Ovary (tissue), 9 donors: ENCODE data around the gene STAG3. TPM values are rescaled to one million over a fixed set of nuclear protein-coding genes. Genes with fewer than 3 reads are reported as not detected.
"Not testable (repeated sequence)": the region's sequence is repeated elsewhere in the genome, so short reads cannot be mapped to it uniquely, and the experiment has no call there.

Experiments
- DNase-seq, 5 donors: peaks; one replicate each; pipeline ENCODE4 v3.0.0-alpha.2; 2019 to 2020
- H3K27ac ChIP-seq, 2 donors: fragments of 200-600 bp; one replicate each; pipeline versions ENCODE4 v1.5.1 to v1.8.0; 2019 to 2022
- H3K27me3 ChIP-seq: fragments of 200-600 bp; one replicate; pipeline ENCODE4 v1.8.0; 2022
- H3K36me3 ChIP-seq: fragments of 200-600 bp; sonication (generic); one replicate; pipeline ENCODE4 v1.5.1; 2019
- H3K4me1 ChIP-seq: one replicate; pipeline ENCODE4 v1.8.1; 2013; ENCODE audit warnings: mild to moderate bottlenecking, moderate library complexity; ENCODE audit not compliant: insufficient read depth
- H3K4me3 ChIP-seq: fragments of 200-600 bp; sonication (generic); one replicate; pipeline ENCODE4 v1.5.1; 2017
- H3K9me3 ChIP-seq, 2 donors: fragments of 200-600 bp in 1 of 2; sonication (generic) in 1 of 2; one replicate each; pipeline versions ENCODE4 v1.5.1 to v1.8.1; 2013 to 2019; ENCODE audit warnings: mild to moderate bottlenecking in 1 of 2, moderate library complexity in 1 of 2
- CTCF ChIP-seq, 3 donors: fragments of 450-650 bp in 2 of 3; fragments of 200-600 bp in 1 of 3; IDR thresholded peaks; one replicate each; pipeline versions ENCODE4 v1.5.1 to v1.8.0; 2016 to 2022; ENCODE audit warnings: antibody characterized with exemption in 3 of 3, mild to moderate bottlenecking in 1 of 3
- EP300 ChIP-seq: sonication (generic); formaldehyde crosslinking; IDR thresholded peaks from one replicate; pipeline ENCODE4 v1.6.1; 2017; ENCODE audit warnings: antibody characterized with exemption
- POLR2A ChIP-seq: fragments of 450-650 bp; IDR thresholded peaks from one replicate; pipeline ENCODE4 v1.6.1; 2017; ENCODE audit warnings: antibody characterized with exemption, mild to moderate bottlenecking, moderate library complexity
- WGBS, 3 donors: extraction: QIAGEN DNeasy Blood & Tissue Kit in 1 of 3; methylation state at CpG; one replicate each; pipeline versions ENCODE4 v1.1.5 to v1.1.7; 2013 to 2017; 5-methylcytosine and 5-hydroxymethylcytosine counted together
- intact Hi-C, 4 donors: fragments of 100-400 bp; cut with DNase I; formaldehyde crosslinking; loops; one replicate each; pipeline versions ENCODE4 v1.11.0 to v1.15.1; 2022 to 2023
- microRNA-seq, 3 donors: library from miRNA; unstranded; fragments of <30 nt; microRNA quantifications; one replicate each; pipeline versions ENCODE4 to v1.2.0, GENCODE V29; 2019 to 2020
- polyA plus RNA-seq, 2 donors: library from polyadenylated mRNA; stranded (reverse); fragments of 200-250 nt in 1 of 2; fragments of 350-450 nt in 1 of 2; fragmentation: Illumina TruSeq in 1 of 2; extraction: RNeasy Lipid Tissue Mini Kit (QIAGEN cat#74804) in 1 of 2; gene quantifications; one replicate each; pipeline ENCODE4 v1.2.3, GENCODE V29; 2013 to 2014
- total RNA-seq, 7 donors: library from RNA; depleted of rRNA in 2 of 7; stranded (reverse); fragments of >200 nt in 2 of 7; fragmentation: NEBNext Ultra II Directional in 3 of 7; extraction: Animal tissue kit (Norgen Biotek cat#: 25700) in 3 of 7; gene quantifications; one replicate each; pipeline versions ENCODE4 v1.1.0 to v1.2.4, GENCODE V29; 2016 to 2023
- donor health status: DM: no; HTN: no; CAD: no; lungs with moderate emphysema.
- donor health status: DM: no; HTN: no; CAD: no.
- donor health status: Bipolar disorder and iron deficiency.
- donor health status: DM: yes; HTN: yes; CAD: no.
- donor health status: DM: no; HTN: no; CAD: no.
- donor health status: DM: yes; HTN: yes; CAD: no.

The STAG3 gene
- total and polyA plus RNA-seq, 9 donors = 0.66 to 3.2 (median 1.9) TPM

- Histone ChIP-seq H3K36me3 (no peaks in the 10 kb centered on the region), H3K27me3 (no peaks in the 10 kb centered on the region), H3K4me1 (no peaks in the 10 kb centered on the region), H3K9me3 (no peaks in the 10 kb centered on the region), H3K4me3 (no peak overlapping the region), H3K27ac (no peak overlapping the region)
- 93 to 97% (median 94%) methylated on average over 7 of the region's 7 CpGs for WGBS, 3 donors
- DNase-seq = no peak
- intact Hi-C loops = no loop called here
- TF ChIP-seq EP300 (no peak), CTCF (IDR thresholded peaks at IDR 0.05) (no peak), POLR2A (no peak)
Observed at GRCh38 chr7:100257017-100257416, 79.3 kb downstream of the STAG3 start.

GRCh38 chr7:100259984-100260383, 82.3 kb downstream of the STAG3 start:
- H3K27ac ChIP-seq, intact Hi-C loops, H3K36me3 ChIP-seq, H3K4me1 ChIP-seq, DNase-seq, H3K27me3 ChIP-seq, H3K9me3 ChIP-seq, H3K4me3 ChIP-seq: not testable (repeated sequence)
- 72 to 80% (median 74%) methylated on average over 8 of the region's 8 CpGs for WGBS, 3 donors

GRCh38 chr7:100262896-100263295, 85.2 kb downstream of the STAG3 start:
- H3K27me3 ChIP-seq, H3K36me3 ChIP-seq, H3K4me3 ChIP-seq, DNase-seq, H3K27ac ChIP-seq, H3K9me3 ChIP-seq, intact Hi-C loops, H3K4me1 ChIP-seq: not testable (repeated sequence)
- 94 to 96% (median 95%) methylated on average over 4 of the region's 4 CpGs for WGBS, 3 donors

Small RNA genes lying within 50 kb of the gene (microRNA-seq; reads per million reads assigned to microRNA genes)
- gene MIR4658 = 0 reads per million in 3 donors

Other genes with a start within 250 kb of the STAG3 start
- gene GJC3, start 248.3 kb upstream of the STAG3 start, total RNA-seq = 1 to 10 TPM in 1 of 7 donors, under 1 TPM in 3, not detected in 3; 0.18 to 1.3 (median 0.29) TPM
- gene GJC3, start 248.3 kb upstream of the STAG3 start, polyA plus RNA-seq = under 1 TPM; 0.42 to 0.45 TPM
- 10 to 100 TPM in 1 of 7 donors, 1 to 10 TPM in 3, under 1 TPM in 3; 0.34 to 21.3 (median 2.3) TPM for gene AZGP1, start 201.9 kb upstream of the STAG3 start, total RNA-seq
- 1 to 10 TPM; 1.3 to 5.4 TPM for gene AZGP1, start 201.9 kb upstream of the STAG3 start, polyA plus RNA-seq
- gene ZKSCAN1, start 162.3 kb upstream of the STAG3 start, total RNA-seq = 10 to 100 TPM; 28.8 to 90.7 (median 73.9) TPM
- 10 to 100 TPM; 14.2 to 29.4 TPM for gene ZKSCAN1, start 162.3 kb upstream of the STAG3 start, polyA plus RNA-seq
- gene ZSCAN21, start 128.1 kb upstream of the STAG3 start, total RNA-seq = 10 to 100 TPM in 6 of 7 donors, 1 to 10 TPM in 1; 9.2 to 16.2 (median 13.5) TPM
- 10 to 100 TPM in 1 of 2 donors, 1 to 10 TPM in 1; 9.2 to 11.8 TPM for gene ZSCAN21, start 128.1 kb upstream of the STAG3 start, polyA plus RNA-seq
- gene ZNF3, start 96.2 kb upstream of the STAG3 start, total RNA-seq = 10 to 100 TPM; 21.9 to 45.0 (median 38.4) TPM
- gene ZNF3, start 96.2 kb upstream of the STAG3 start, polyA plus RNA-seq = 10 to 100 TPM; 28.0 to 41.3 TPM
- 100 to 1,000 TPM in 2 of 7 donors, 10 to 100 TPM in 5; 33.6 to 110 (median 98.2) TPM for gene COPS6, start 88.9 kb upstream of the STAG3 start, total RNA-seq
- 100 to 1,000 TPM in 1 of 2 donors, 10 to 100 TPM in 1; 97.4 to 145 TPM for gene COPS6, start 88.9 kb upstream of the STAG3 start, polyA plus RNA-seq
- 10 to 100 TPM; 24.4 to 57.6 (median 37.9) TPM for gene MCM7, start 76.5 kb upstream of the STAG3 start, total RNA-seq
- gene MCM7, start 76.5 kb upstream of the STAG3 start, polyA plus RNA-seq = 10 to 100 TPM; 45.1 to 79.7 TPM
- 10 to 100 TPM; 10.9 to 20.3 (median 14.2) TPM for gene AP4M1, start 76.3 kb upstream of the STAG3 start, total RNA-seq
- gene AP4M1, start 76.3 kb upstream of the STAG3 start, polyA plus RNA-seq = 10 to 100 TPM; 13.8 to 19.0 TPM
- gene TAF6, start 58.6 kb upstream of the STAG3 start, total RNA-seq = 10 to 100 TPM; 35.9 to 66.1 (median 57.5) TPM
- gene TAF6, start 58.6 kb upstream of the STAG3 start, polyA plus RNA-seq = 10 to 100 TPM; 43.1 to 52.1 TPM
- gene CNPY4, start 58.3 kb upstream of the STAG3 start, total RNA-seq = 10 to 100 TPM; 11.7 to 28.7 (median 22.0) TPM
- 10 to 100 TPM; 33.9 to 42.8 TPM for gene CNPY4, start 58.3 kb upstream of the STAG3 start, polyA plus RNA-seq
- gene MBLAC1, start 51.0 kb upstream of the STAG3 start, total RNA-seq = 1 to 10 TPM; 3.4 to 6.7 (median 4.5) TPM
- 1 to 10 TPM in 1 of 2 donors, under 1 TPM in 1; 0.28 to 3.4 TPM for gene MBLAC1, start 51.0 kb upstream of the STAG3 start, polyA plus RNA-seq
- 100 to 1,000 TPM; 101 to 245 (median 108) TPM for gene LAMTOR4, start 29.0 kb upstream of the STAG3 start, total RNA-seq
- gene LAMTOR4, start 29.0 kb upstream of the STAG3 start, polyA plus RNA-seq = 100 to 1,000 TPM in 1 of 2 donors, 10 to 100 TPM in 1; 10.3 to 246 TPM
- gene TRAPPC14, start 19.2 kb upstream of the STAG3 start, total RNA-seq = 10 to 100 TPM in 5 of 7 donors, 1 to 10 TPM in 2; 6.2 to 27.2 (median 14.8) TPM
- gene TRAPPC14, start 19.2 kb upstream of the STAG3 start, polyA plus RNA-seq = 1 to 10 TPM; 2.8 to 9.1 TPM
- gene GAL3ST4, start 9.3 kb upstream of the STAG3 start, total RNA-seq = 10 to 100 TPM in 2 of 7 donors, 1 to 10 TPM in 5; 3.1 to 16.3 (median 7.4) TPM
- 10 to 100 TPM in 1 of 2 donors, 1 to 10 TPM in 1; 4.3 to 10.6 TPM for gene GAL3ST4, start 9.3 kb upstream of the STAG3 start, polyA plus RNA-seq
- 1 to 10 TPM; 2.0 to 5.6 (median 3.1) TPM for gene GPC2, start 537 bp upstream of the STAG3 start, total RNA-seq
- 1 to 10 TPM in 1 of 2 donors, under 1 TPM in 1; 0.25 to 2.9 TPM for gene GPC2, start 537 bp upstream of the STAG3 start, polyA plus RNA-seq
- 1 to 10 TPM in 1 of 7 donors, under 1 TPM in 4, not detected in 2; 0.25 to 1.7 (median 0.48) TPM for gene PVRIG, start 42.0 kb downstream of the STAG3 start, total RNA-seq
- gene PVRIG, start 42.0 kb downstream of the STAG3 start, polyA plus RNA-seq = under 1 TPM; 0.12 to 0.21 TPM
- not detected for gene SPDYE3, start 129.8 kb downstream of the STAG3 start, total RNA-seq
- under 1 TPM in 1 of 2 donors, not detected in 1; 0.12 TPM for gene SPDYE3, start 129.8 kb downstream of the STAG3 start, polyA plus RNA-seq
- 10 to 100 TPM; 29.0 to 55.9 (median 41.1) TPM for gene PILRB, start 180.2 kb downstream of the STAG3 start, total RNA-seq
- 10 to 100 TPM; 17.2 to 50.2 TPM for gene PILRB, start 180.2 kb downstream of the STAG3 start, polyA plus RNA-seq
- gene PILRA, start 195.6 kb downstream of the STAG3 start, total RNA-seq = 10 to 100 TPM in 1 of 7 donors, 1 to 10 TPM in 6; 1.5 to 25.9 (median 4.1) TPM
- 1 to 10 TPM; 4.8 to 9.0 TPM for gene PILRA, start 195.6 kb downstream of the STAG3 start, polyA plus RNA-seq